Esophagus squamous epithelium (tissue), 4 donors: ENCODE results near the gene MEGF6.

Experiments
- CTCF ChIP-seq, 6 experiments: fragments of 450-650 bp in 4 of 6; fragments of 200-600 bp in 2 of 6; sonication (generic) in 2 of 6; IDR thresholded peaks; one replicate each; pipeline ENCODE4 v1.5.1; 2016 to 2019; ENCODE audit warnings: antibody characterized with exemption in 6 of 6, mild to moderate bottlenecking in 4 of 6, moderate library complexity in 4 of 6
- POLR2A ChIP-seq, 4 donors: fragments of 450-650 bp; IDR thresholded peaks; one replicate each; pipeline ENCODE4 v1.6.1; 2017; ENCODE audit warnings: antibody characterized with exemption in 4 of 4, mild to moderate bottlenecking in 4 of 4, moderate library complexity in 3 of 4

GRCh38 chr1:3625151-3625907 lies 14.0 kb upstream of the MEGF6 start:
- peak in 1 of 6 experiments; percentile 14 for TF ChIP-seq CTCF (IDR thresholded peaks at IDR 0.05)
- no peak for TF ChIP-seq POLR2A (IDR thresholded peaks at IDR 0.05)
